ENCODE results near the gene AP5B1.

The AP5B1 gene

GRCh38 chr11:65802841-65803240 lies 22.1 kb upstream of the AP5B1 start:
- no peak for DNase-seq (ENCODE audit: low read depth in 1 of 2, low spot score in 1 of 2)

DNA sequence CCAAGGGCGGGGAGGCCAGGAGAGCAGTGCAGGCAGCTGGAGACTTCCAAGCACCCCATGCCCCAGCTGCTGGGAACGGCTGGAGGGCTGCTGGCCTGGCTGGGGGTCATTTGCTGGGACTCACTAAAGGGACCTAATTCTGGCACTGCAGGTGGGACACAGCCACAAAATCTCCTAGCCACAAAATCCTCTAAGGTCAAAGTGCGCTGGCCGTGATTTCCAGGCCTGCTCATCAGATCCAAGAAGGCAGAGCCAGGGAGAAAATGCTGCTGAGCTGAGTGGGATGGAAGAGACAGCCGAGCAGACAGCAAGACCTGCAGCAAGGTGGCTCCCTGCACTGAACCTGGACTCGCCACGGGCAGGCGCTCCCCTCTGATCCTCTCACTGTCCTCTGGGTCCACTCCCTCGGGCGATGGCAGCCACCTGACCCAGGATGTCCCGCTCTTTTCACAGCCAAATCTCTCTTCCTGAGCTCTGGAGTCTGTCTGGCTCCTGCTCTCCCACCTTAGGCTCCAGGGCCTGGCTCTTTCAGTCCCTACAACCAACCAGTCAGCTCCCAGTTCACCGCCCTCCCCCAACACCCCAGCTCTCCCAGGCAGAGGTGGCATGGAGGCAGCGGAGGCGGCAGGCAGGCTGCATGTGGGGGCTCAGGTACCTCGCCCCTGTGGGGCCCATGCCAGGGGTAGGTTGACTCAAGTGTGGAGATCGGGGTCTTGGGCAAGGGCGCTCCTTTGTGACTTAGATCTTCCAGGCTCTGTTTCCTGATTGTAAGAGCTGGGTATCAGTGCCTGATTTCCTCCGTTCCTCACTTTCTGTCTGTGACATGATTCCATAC lies 20.6 kb upstream of the AP5B1 start:
- DNase-seq (ENCODE audit: low read depth in 1 of 2, low spot score in 1 of 2): no peak

DNA sequence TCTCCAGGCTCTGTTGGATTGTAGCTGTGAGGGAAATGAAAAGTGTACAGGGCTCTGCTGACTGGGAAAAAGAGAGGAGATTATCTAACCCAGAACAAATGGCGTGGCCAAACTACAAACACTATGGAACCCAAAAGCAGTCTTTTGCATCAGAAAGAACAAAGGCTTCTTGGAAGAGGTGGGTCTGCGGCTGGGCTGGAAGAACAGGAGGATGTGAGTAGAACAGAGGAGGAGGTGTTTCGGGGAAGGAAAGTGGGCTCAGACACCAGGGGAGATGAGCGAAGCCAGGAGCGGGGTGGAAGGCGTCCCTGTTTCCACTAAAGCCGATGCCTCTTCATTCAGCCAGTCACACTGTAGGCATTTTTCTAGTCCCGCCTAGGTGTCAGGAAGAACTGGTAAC lies 18.1 kb upstream of the AP5B1 start:
- DNase-seq (ENCODE audit: low read depth in 1 of 2, low spot score in 1 of 2): no peak

GRCh38 chr11:65797711-65798110 lies 16.9 kb upstream of the AP5B1 start:
- DNase-seq (ENCODE audit: low read depth in 1 of 2, low spot score in 1 of 2): no peak

GRCh38 chr11:65796726-65797601 lies 16.2 kb upstream of the AP5B1 start:
- DNase-seq (ENCODE audit: low read depth in 1 of 2, low spot score in 1 of 2): no peak

- no peak for DNase-seq (ENCODE audit: low read depth in 1 of 2, low spot score in 1 of 2)
Observed at GRCh38 chr11:65794570-65795510, 14.1 kb upstream of the AP5B1 start.

DNA sequence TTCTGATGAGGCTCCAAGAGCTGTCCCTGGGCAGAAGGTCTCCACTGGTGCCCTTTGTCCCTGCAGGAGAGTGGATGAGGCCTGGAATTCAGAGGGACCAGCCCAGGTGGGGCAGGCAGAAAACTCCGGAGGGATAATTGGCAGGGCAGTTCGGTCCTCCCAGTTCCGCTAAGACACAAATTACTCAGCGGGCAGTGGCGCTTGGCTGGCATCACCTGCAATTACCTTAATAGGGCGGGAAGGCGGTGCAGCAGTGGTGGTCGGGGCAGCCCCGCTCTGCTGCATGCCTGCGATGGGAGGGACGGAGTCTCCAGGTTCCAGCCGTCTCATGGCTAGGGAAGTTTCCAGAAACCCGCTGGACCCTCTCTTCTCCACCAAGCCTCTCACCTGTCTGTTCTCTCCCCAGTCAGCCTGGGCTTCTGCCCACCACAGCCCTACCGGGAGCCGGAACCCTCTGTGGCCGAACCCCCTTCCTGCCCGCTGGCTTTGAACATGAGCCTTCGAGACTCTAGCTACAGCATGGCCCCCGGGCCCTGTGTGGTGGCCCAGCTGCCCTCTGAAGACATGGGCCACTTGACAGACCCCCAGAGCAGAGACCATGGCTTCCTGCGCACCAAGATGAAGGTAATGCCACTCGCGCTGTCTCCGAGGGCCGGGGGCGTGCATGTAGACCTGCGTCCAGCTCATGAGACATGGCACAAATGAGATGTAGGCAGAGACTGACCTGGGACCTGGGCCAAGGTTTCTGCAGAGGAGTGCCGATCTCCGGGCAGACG lies 13.0 kb upstream of the AP5B1 start:
- DNase-seq (ENCODE audit: low read depth in 1 of 2, low spot score in 1 of 2): no peak

- no peak for DNase-seq (ENCODE audit: low read depth in 1 of 2, low spot score in 1 of 2)
Observed at GRCh38 chr11:65793144-65793581, 12.4 kb upstream of the AP5B1 start.

DNA sequence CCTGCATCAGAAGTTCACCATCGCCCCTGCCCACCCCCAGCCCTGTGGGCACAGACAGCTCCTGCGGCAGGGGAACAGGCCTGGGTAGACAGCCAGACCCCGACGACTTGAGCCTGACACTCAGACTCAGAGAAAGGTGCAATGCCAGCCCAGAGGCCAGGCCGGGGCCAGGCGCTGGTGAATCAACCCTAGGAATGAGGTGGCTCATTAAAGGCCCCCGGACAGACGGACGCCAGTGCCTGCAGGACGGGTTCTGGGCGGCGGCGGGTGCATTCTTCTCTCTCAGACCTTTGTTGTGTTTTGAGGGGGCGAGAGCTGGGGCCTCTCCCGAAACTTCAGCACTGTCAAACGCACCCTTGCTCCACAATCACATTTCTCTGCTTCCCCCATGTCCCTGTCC lies 11.7 kb upstream of the AP5B1 start:
- no peak for DNase-seq (ENCODE audit: low read depth in 1 of 2, low spot score in 1 of 2)

GRCh38 chr11:65791719-65792213 lies 11.0 kb upstream of the AP5B1 start:
- DNase-seq (ENCODE audit: low read depth in 1 of 2, low spot score in 1 of 2): peak in 1 of 2 donors; percentile 30

DNA sequence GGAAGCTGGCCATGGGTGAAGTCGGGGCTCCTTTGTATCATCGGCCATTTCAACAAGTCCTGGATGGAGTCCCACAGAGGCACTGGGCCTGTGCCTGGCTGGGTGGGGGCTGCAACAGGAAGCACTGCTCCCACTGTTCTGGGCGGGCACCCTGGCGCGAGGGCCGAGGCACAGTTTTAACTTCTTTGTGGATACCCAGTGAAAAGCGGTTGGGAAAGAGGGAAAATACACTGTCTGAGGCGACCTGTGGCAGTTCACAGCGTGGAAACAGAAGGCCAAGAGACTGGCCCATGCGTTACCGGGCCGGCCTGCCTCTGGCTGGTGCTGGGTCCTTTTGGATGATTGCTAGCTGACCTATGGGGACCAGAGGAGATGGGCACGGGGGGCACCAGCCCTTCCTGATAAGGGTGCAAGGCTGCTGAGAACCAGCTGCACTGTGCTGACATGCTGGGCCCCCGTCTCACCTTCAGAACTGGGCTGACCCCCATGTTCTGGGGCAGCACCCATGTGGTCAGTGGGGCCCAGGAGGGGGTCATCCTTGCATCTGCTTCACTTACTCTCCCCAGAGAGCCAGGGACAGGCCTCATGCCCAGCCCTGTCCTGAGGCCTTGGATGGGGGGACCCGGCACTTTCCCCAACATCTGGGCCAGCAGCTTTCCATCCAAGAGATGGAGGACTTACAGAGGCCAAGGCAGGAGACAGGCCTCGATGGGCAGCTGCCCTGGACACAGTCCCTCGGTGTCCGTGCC lies 10.3 kb upstream of the AP5B1 start:
- no peak for DNase-seq (ENCODE audit: low read depth in 1 of 2, low spot score in 1 of 2)

DNA sequence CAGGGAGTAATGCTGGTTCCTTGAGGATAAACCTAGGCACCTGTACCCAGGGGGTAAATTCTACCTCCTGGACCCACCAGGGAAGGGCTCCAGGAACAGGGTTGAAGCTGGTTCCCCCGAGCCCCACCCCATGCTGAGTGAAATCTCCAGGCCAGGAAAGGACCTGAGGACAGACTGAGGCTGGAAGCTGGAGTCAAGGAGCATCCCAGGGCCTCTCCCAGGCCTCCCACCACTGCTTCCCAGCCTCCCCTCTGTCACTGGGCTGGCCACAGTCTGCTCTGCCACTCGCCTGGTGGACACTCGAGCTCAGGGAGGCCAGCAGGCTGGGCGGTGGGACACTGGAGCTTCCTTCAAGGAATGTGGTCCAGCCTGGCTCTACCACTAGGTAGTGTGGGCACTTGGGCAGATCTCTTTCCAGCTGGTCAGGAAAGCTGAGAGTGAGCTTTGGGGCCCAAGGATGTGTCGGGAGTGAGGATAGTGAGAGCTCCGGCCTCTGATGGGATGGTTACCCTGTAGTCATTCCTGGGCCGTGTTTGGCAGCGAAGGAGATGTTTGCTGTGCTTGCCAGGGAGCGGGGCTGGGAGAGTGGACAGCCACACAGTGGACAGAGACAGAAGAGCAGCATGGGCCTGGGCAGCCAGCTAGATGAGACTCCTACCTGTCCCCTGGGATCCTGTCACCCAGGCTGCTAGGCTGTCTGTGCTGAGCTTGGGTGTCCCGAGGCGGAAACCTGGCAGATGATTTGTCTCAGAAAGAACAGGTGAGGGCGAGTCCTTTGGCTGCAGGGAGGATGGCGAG lies 9.5 kb upstream of the AP5B1 start:
- DNase-seq (ENCODE audit: low read depth in 1 of 2, low spot score in 1 of 2): no peak

DNA sequence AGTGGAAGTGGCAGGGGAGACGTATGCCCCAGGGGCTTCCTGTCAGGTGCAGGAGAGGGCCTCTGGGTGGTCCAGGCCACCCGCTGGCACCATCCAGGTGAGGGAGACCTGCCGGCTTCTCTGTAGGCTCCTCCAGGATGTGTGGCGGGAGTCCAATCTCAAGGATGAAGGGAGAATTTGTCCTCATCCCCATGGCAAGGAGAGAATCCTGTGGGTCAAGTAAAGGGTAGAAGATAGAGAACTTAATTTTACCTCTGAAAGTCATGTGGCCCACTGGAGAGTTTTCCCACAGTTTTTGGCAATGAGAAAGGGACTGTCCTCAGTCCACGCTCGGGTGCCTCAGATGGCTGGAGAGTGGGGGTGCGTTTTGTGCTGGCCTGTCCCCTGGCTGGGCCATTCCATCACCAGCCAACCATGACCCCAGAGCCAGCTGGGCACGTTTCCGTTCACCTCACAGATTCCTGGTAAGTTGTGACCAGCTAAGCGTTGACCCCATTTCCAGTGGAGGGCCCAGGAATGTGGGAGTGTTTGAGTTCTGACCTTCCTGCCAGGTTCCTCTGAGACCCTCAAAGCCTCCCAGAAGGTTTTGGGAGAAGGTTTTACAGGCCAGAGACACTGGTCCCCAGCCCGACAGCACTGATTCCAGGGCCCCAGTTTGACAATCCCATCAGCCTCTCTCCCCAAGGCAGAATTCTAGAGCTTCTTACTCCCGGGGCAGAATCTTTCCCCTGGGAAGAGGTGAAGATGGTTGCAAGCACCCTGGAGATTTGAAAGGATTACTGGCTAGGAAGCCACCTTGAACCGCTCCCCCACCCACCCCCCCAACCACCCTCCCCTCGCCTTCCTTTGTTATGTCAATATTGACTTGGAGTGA lies 8.7 kb upstream of the AP5B1 start:
- no peak for DNase-seq (ENCODE audit: low read depth in 1 of 2, low spot score in 1 of 2)

GRCh38 chr11:65788821-65789220 lies 8.0 kb upstream of the AP5B1 start:
- no peak for DNase-seq (ENCODE audit: low read depth in 1 of 2, low spot score in 1 of 2)

DNA sequence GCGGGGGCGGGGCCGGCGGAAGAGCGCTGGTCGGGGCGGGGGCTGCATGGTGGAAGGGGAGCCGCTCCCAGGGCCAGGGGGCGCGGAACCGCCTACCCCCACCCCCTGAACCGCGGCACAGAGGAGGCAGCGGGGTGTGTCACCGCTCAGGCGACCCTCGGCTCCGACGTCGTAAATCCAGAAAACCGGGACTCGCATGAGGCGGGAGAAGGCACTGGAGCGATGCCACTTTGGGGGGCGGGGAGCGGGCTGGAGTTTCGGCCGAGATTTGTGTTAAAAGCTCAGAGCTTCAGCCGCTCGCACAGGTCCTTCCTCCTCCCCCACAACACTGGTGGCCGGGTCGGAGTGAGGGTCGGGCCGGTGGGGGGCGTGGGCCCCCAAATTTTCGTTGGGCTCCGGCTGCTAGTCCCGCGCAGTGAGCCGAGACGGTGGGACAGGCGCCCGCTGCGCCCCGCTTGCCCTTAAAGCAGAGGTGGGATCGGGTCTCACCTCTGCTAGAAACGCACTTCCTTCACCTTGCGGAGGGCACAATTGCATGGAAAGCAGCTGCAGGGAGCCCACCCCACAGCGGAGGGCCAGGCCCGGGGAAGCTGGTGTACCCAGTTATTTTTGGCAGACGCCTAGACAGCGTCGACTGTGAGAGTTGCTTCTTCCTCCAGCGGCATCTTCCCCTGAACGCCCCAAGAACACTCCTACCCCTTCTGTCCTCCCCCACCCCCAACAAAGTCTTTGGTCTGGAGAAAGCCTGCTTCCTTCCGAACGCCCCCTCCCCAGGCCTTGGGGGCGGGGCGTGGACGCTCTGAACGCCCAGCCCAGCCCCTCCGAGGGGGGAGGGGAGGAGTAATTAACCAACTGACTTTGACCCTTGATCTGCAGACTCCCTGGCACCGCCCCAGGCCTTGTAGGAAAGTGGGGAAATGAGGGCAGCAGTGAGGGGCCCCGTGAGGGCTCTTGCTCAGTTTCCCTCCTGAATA lies 7.2 kb upstream of the AP5B1 start:
- no peak for DNase-seq (ENCODE audit: low read depth in 1 of 2, low spot score in 1 of 2)

All from activated CD4-positive, alpha-beta T cell treated with anti-CD3 and anti-CD28 coated beads, Interleukin-2, amount 50 U/mL, for 24 hours (primary cell).